Body of pancreas (tissue), 4 donors: Measurements from ENCODE around the gene MARCHF3.

Experiments used
- POLR2A ChIP-seq, 3 donors: fragments of 450-650 bp; IDR thresholded peaks; one replicate each; pipeline ENCODE4 v1.6.1; 2016; ENCODE audit warnings: antibody characterized with exemption in 3 of 3, mild to moderate bottlenecking in 2 of 3
- TF ChIP-seq, protein P1 (sequence below), 7 experiments: fragments of 450-650 bp in 4 of 7; fragments of 200-600 bp in 3 of 7; sonication (generic) in 3 of 7; IDR thresholded peaks; one replicate each; pipeline ENCODE4 v1.5.1; 2016 to 2019; ENCODE audit warnings: antibody characterized with exemption in 7 of 7

GRCh38 chr5:127064253-127064840 is 34.0 kb upstream of the MARCHF3 start:
- TF ChIP-seq, protein P1, sequence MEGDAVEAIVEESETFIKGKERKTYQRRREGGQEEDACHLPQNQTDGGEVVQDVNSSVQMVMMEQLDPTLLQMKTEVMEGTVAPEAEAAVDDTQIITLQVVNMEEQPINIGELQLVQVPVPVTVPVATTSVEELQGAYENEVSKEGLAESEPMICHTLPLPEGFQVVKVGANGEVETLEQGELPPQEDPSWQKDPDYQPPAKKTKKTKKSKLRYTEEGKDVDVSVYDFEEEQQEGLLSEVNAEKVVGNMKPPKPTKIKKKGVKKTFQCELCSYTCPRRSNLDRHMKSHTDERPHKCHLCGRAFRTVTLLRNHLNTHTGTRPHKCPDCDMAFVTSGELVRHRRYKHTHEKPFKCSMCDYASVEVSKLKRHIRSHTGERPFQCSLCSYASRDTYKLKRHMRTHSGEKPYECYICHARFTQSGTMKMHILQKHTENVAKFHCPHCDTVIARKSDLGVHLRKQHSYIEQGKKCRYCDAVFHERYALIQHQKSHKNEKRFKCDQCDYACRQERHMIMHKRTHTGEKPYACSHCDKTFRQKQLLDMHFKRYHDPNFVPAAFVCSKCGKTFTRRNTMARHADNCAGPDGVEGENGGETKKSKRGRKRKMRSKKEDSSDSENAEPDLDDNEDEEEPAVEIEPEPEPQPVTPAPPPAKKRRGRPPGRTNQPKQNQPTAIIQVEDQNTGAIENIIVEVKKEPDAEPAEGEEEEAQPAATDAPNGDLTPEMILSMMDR (IDR thresholded peaks at IDR 0.05): no peak
- TF ChIP-seq POLR2A (IDR thresholded peaks at IDR 0.05): no peak
